ENCODE results near the gene PXN. TPM values are rescaled to one million over a fixed set of nuclear protein-coding genes. Genes with fewer than 3 reads are reported as not detected.

PXN gene
- total RNA-seq, 1 experiment from 2014 or later: 156 TPM

GRCh38 chr12:120212301-120212700 lies 53.2 kb downstream of the PXN start:
- Mint-ChIP-seq H3K27me3 (ENCODE audit: unreplicated experiment) (no peaks in the 10 kb centered on the region), H3K36me3 (ENCODE audit: insufficient read depth, unreplicated experiment) (peaks cover 74% of the 10 kb centered on the region), H3K4me1 (ENCODE audit: low read depth, unreplicated experiment) (no peaks in the 10 kb centered on the region), H3K4me3 (ENCODE audit: low read depth, unreplicated experiment) (no peak overlapping the region), H3K9me3 (ENCODE audit: low read depth, unreplicated experiment) (no peaks in the 10 kb centered on the region), H3K27ac (ENCODE audit: unreplicated experiment) (no peak overlapping the region)
- intact Hi-C loops (cut with micrococcal nuclease; ENCODE audit: unreplicated experiment): no loop called here
- no peak for DNase-seq
- CTCF ChIA-PET: no interaction called here
- BruUV-seq (replicated peaks): no TSS peak
- TF ChIP-seq CTCF (IDR thresholded peaks at IDR 0.05; ENCODE audit: unreplicated experiment): no peak

GRCh38 chr12:120211904-120212283 lies 53.6 kb downstream of the PXN start:
- Mint-ChIP-seq H3K4me1 (ENCODE audit: low read depth, unreplicated experiment) (no peaks in the 10 kb centered on the region), H3K4me3 (ENCODE audit: low read depth, unreplicated experiment) (no peak overlapping the region), H3K36me3 (ENCODE audit: insufficient read depth, unreplicated experiment) (peaks cover 70% of the 10 kb centered on the region), H3K27me3 (ENCODE audit: unreplicated experiment) (no peaks in the 10 kb centered on the region), H3K27ac (ENCODE audit: unreplicated experiment) (peak overlapping the region; percentile 14), H3K9me3 (ENCODE audit: low read depth, unreplicated experiment) (no peaks in the 10 kb centered on the region)
- no peak for DNase-seq
- intact Hi-C loops (cut with micrococcal nuclease; ENCODE audit: unreplicated experiment): no loop called here
- no TSS peak for BruUV-seq (replicated peaks)
- TF ChIP-seq CTCF (IDR thresholded peaks at IDR 0.05; ENCODE audit: unreplicated experiment): no peak
- CTCF ChIA-PET: no interaction called here

- intact Hi-C loops (cut with micrococcal nuclease; ENCODE audit: unreplicated experiment): no loop called here
- DNase-seq: no peak
- H3K27ac Mint-ChIP-seq (ENCODE audit: unreplicated experiment): peak overlapping the region; percentile 14
- no peaks in the 10 kb centered on the region for H3K27me3 Mint-ChIP-seq (ENCODE audit: unreplicated experiment)
- peaks cover 67% of the 10 kb centered on the region for H3K36me3 Mint-ChIP-seq (ENCODE audit: insufficient read depth, unreplicated experiment)
- no peak for TF ChIP-seq CTCF (IDR thresholded peaks at IDR 0.05; ENCODE audit: unreplicated experiment)
- no peaks in the 10 kb centered on the region for H3K9me3 Mint-ChIP-seq (ENCODE audit: low read depth, unreplicated experiment)
- H3K4me3 Mint-ChIP-seq (ENCODE audit: low read depth, unreplicated experiment): no peak overlapping the region
- CTCF ChIA-PET: interaction anchor here (0.8 kb wide), 1 partner anchor 17 kb away, joined by 3 read pairs; no protein-coding TSS in a partner anchor
- no TSS peak for BruUV-seq (replicated peaks)
- no peaks in the 10 kb centered on the region for H3K4me1 Mint-ChIP-seq (ENCODE audit: low read depth, unreplicated experiment)
These were observed 54.2 kb downstream of the PXN start for GRCh38 chr12:120211243-120211903.

- no peak for TF ChIP-seq CTCF (IDR thresholded peaks at IDR 0.05; ENCODE audit: unreplicated experiment)
- Mint-ChIP-seq H3K9me3 (ENCODE audit: low read depth, unreplicated experiment) (no peaks in the 10 kb centered on the region), H3K27ac (ENCODE audit: unreplicated experiment) (no peak overlapping the region), H3K4me1 (ENCODE audit: low read depth, unreplicated experiment) (no peaks in the 10 kb centered on the region), H3K36me3 (ENCODE audit: insufficient read depth, unreplicated experiment) (peaks cover 59% of the 10 kb centered on the region), H3K27me3 (ENCODE audit: unreplicated experiment) (no peaks in the 10 kb centered on the region), H3K4me3 (ENCODE audit: low read depth, unreplicated experiment) (no peak overlapping the region)
- CTCF ChIA-PET: interaction anchor here (1.0 kb wide), 1 partner anchor 9 kb away, joined by 3 read pairs; the partner anchor contains the start of gene RPLP0
- BruUV-seq (replicated peaks): no TSS peak
- no peak for DNase-seq
- intact Hi-C loops (cut with micrococcal nuclease; ENCODE audit: unreplicated experiment): no loop called here
These were observed 55.7 kb downstream of the PXN start for GRCh38 chr12:120209851-120210250.

Data from Calu3 (cell line).